ENCODE measurements around the gene NFATC3.

The NFATC3 gene

GRCh38 chr16:68070249-68070730 lies 14.9 kb upstream of the NFATC3 start:
- H3K27ac ChIP-seq, result no peak overlapping the region

GRCh38 chr16:68070806-68071517 lies 14.2 kb upstream of the NFATC3 start:
- no peaks in the 10 kb centered on the region for H3K36me3 ChIP-seq (ENCODE audit: insufficient read depth)
- no peak overlapping the region for H2AFZ ChIP-seq (ENCODE audit: low read depth)
- no peaks in the 10 kb centered on the region for H3K79me2 ChIP-seq (ENCODE audit: insufficient read depth, low read depth)
- no peak overlapping the region for H3K9ac ChIP-seq
- no peaks in the 10 kb centered on the region for H4K20me1 ChIP-seq (ENCODE audit: insufficient read depth)
- no peak overlapping the region for H3K27ac ChIP-seq
- no peak overlapping the region for H3K4me2 ChIP-seq
- TF ChIP-seq CTCF (conservative IDR thresholded peaks at IDR 0.05; ENCODE audit: low read depth, low read length), result no peak
- H3K27me3 ChIP-seq (ENCODE audit: insufficient read depth, low read depth), result no peaks in the 10 kb centered on the region
- no peak overlapping the region for H3K4me3 ChIP-seq (IDR thresholded peaks at IDR 0.05; ENCODE audit: insufficient read depth, low read depth, low read length)
- peaks cover 29% of the 10 kb centered on the region for H3K4me1 ChIP-seq (ENCODE audit: low read depth, poor library complexity, severe bottlenecking)

More at GRCh38 chr16:68070249-68070730, 14.9 kb upstream of the NFATC3 start:
- H2AFZ ChIP-seq (ENCODE audit: low read depth), result no peak overlapping the region
- no peaks in the 10 kb centered on the region for H3K27me3 ChIP-seq (ENCODE audit: insufficient read depth, low read depth)
- no peaks in the 10 kb centered on the region for H3K79me2 ChIP-seq (ENCODE audit: insufficient read depth, low read depth)
- no peak for TF ChIP-seq CTCF (conservative IDR thresholded peaks at IDR 0.05; ENCODE audit: low read depth, low read length)
- no peak overlapping the region for H3K9ac ChIP-seq
- no peak overlapping the region for H3K4me2 ChIP-seq
- no peaks in the 10 kb centered on the region for H4K20me1 ChIP-seq (ENCODE audit: insufficient read depth)
- H3K36me3 ChIP-seq (ENCODE audit: insufficient read depth), result no peaks in the 10 kb centered on the region
- H3K4me1 ChIP-seq (ENCODE audit: low read depth, poor library complexity, severe bottlenecking), result peaks cover 28% of the 10 kb centered on the region
- H3K4me3 ChIP-seq (IDR thresholded peaks at IDR 0.05; ENCODE audit: insufficient read depth, low read depth, low read length), result no peak overlapping the region

- Histone ChIP-seq H3K4me3 (IDR thresholded peaks at IDR 0.05; ENCODE audit: insufficient read depth, low read depth, low read length) (no peak overlapping the region), H3K36me3 (ENCODE audit: insufficient read depth) (no peaks in the 10 kb centered on the region), H3K4me2 (no peak overlapping the region), H2AFZ (ENCODE audit: low read depth) (no peak overlapping the region), H3K4me1 (ENCODE audit: low read depth, poor library complexity, severe bottlenecking) (peaks cover 29% of the 10 kb centered on the region), H3K27me3 (ENCODE audit: insufficient read depth, low read depth) (no peaks in the 10 kb centered on the region), H4K20me1 (ENCODE audit: insufficient read depth) (no peaks in the 10 kb centered on the region), H3K9ac (no peak overlapping the region), H3K27ac (no peak overlapping the region), H3K79me2 (ENCODE audit: insufficient read depth, low read depth) (no peaks in the 10 kb centered on the region)
- no peak for TF ChIP-seq CTCF (conservative IDR thresholded peaks at IDR 0.05; ENCODE audit: low read depth, low read length)
Measured at GRCh38 chr16:68071518-68071901, 13.7 kb upstream of the NFATC3 start.

- Histone ChIP-seq H3K36me3 (ENCODE audit: insufficient read depth) (no peaks in the 10 kb centered on the region), H3K27me3 (ENCODE audit: insufficient read depth, low read depth) (no peaks in the 10 kb centered on the region), H3K9ac (no peak overlapping the region), H4K20me1 (ENCODE audit: insufficient read depth) (no peaks in the 10 kb centered on the region), H3K4me3 (IDR thresholded peaks at IDR 0.05; ENCODE audit: insufficient read depth, low read depth, low read length) (no peak overlapping the region), H3K4me1 (ENCODE audit: low read depth, poor library complexity, severe bottlenecking) (peaks cover 29% of the 10 kb centered on the region), H3K27ac (no peak overlapping the region; the same call in 1 of the 2 replicates), H2AFZ (ENCODE audit: low read depth) (no peak overlapping the region), H3K79me2 (ENCODE audit: insufficient read depth, low read depth) (no peaks in the 10 kb centered on the region), H3K4me2 (no peak overlapping the region)
- no peak for TF ChIP-seq CTCF (conservative IDR thresholded peaks at IDR 0.05; ENCODE audit: low read depth, low read length)
Measured at GRCh38 chr16:68072038-68072695, 13.0 kb upstream of the NFATC3 start.

All from KMS-11 (cell line).